ENCODE results near the gene FFAR3.

DNA sequence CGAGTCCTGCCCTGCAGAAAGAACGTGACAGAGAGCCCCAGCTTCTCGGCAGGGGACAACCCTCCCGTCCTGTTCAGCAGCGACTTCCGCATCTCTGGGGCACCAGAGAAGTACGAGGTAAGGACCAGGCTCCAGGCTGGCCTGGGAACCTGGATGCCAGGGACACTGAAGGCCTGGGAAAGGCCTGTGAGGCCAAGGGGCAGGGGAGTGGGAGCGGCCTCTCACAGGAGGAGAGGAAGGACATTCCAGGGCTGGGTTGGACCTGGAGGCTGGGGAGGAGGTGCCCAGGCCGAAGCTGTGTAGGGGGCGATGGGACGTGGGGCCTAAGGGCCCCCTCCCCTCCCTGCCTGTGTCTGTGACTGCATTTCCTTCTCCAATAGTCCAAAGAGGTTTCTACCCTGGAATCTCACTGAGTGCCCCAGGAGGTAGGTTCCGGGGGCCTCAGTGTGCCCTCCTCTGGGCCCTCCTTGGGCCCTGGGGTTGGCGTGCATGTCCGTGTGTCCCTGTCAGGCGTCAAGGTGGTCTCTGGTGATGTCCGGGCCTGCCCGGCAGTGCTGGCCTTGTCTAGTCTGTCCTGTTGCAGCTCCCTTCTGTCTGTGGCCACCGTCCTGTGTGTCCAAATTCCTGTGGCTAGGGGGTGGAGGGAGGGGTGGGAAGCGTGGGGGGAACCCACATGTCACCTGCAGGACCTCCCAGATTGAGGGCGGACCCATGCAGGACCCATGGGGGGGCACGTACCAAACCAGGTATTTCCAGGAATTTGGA lies 46.2 kb upstream of the FFAR3 start:
- no peak for TF ChIP-seq CTCF (IDR thresholded peaks at IDR 0.05)
- no peak for TF ChIP-seq POLR2A (IDR thresholded peaks at IDR 0.05)

All from body of pancreas (tissue), 4 donors.